ENCODE results near the gene PLTP. TPM values are rescaled to one million over a fixed set of nuclear protein-coding genes. Genes with fewer than 3 reads are reported as not detected.
A peak's percentile ranks its signal among the peaks of the same experiment; 100 is the strongest.

Gene PLTP
- total RNA-seq, 1 donor from 2014 or later: 162 TPM

GRCh38 chr20:45924391-45925261, 12.7 kb upstream of the PLTP start:
- Histone ChIP-seq H3K9ac (ENCODE audit: low read length) (no peak overlapping the region), H4K20me1 (ENCODE audit: insufficient read depth, low read length) (no peaks in the 10 kb centered on the region), H3K36me3 (ENCODE audit: insufficient read depth, low read length) (no peaks in the 10 kb centered on the region), H3K79me2 (ENCODE audit: insufficient read depth, low read length) (no peaks in the 10 kb centered on the region), H2AFZ (ENCODE audit: low read depth, low read length) (no peak overlapping the region), H3K9me3 (ENCODE audit: insufficient read depth, low read depth, low read length) (no peaks in the 10 kb centered on the region), H3K27me3 (ENCODE audit: insufficient read depth, low read length) (no peaks in the 10 kb centered on the region), H3K4me3 (ENCODE audit: insufficient read depth, low read depth, low read length) (no peak overlapping the region), H3K4me1 (ENCODE audit: insufficient read depth, low read length) (peaks cover 9% of the 10 kb centered on the region), H3K27ac (ENCODE audit: low read depth, low read length) (no peak overlapping the region), H3K4me2 (ENCODE audit: low read length) (no peak overlapping the region)
- no peak for TF ChIP-seq EZH2 (IDR thresholded peaks at IDR 0.05; ENCODE audit: insufficient read depth, low read length)
- TF ChIP-seq CTCF (IDR thresholded peaks at IDR 0.05; ENCODE audit: insufficient read depth, low read depth, low read length): no peak
- Mint-ChIP-seq H3K9me3 (ENCODE audit: unreplicated experiment) (no peaks in the 10 kb centered on the region), H3K4me3 (ENCODE audit: unreplicated experiment) (no peak overlapping the region), H3K36me3 (ENCODE audit: low read depth, unreplicated experiment) (peaks cover 3% of the 10 kb centered on the region), H3K27ac (ENCODE audit: unreplicated experiment) (peak overlapping the region; percentile 92), H3K27me3 (ENCODE audit: low read depth, unreplicated experiment) (peaks cover 2% of the 10 kb centered on the region), H3K4me1 (ENCODE audit: low read depth, unreplicated experiment) (peaks cover 11% of the 10 kb centered on the region)
- FAIRE-seq: no peak
- no peak for DNase-seq (ENCODE audit: low read depth)

DNA sequence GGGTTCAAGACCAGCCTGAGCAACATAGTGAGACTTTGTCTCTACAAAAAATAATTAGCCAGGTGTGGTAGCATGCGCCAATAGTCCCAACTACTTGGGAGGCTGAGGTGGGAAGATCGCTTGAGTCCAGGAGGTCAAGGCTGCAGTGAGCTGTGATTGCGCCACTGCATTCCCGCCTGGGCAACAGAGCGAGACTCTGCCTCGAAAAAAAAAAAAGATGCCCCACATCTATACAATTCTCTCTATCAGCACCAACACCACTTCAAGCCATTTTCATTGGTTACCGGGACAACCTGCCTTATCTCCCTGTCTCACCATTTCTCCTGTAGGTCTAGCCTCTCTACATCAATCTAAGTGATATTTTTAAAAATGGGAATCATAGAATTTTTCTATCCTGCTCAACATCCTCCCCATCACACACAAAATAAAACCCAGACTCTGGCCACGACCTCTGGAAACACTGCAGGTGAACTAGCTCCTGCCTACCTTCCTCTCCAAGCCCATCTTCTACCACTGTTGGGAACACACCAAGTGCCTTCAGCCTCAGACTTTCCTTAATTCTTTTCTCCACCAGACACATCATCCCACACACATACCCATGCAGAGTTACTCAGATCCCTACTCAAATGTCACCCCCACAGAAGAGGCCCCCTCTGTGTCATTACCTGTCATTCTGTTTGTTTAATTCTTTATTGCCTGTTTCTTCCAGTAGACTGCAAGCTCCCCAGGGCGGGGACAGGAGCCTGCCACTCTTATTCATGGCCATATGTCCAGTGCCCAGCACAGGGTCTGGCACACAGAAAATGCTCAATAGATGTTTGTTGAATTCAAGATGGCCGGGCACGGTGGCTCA, 9.6 kb upstream of the PLTP start:
- Mint-ChIP-seq H3K36me3 (ENCODE audit: low read depth, unreplicated experiment) (peaks cover 3% of the 10 kb centered on the region), H3K9me3 (ENCODE audit: unreplicated experiment) (no peaks in the 10 kb centered on the region), H3K4me1 (ENCODE audit: low read depth, unreplicated experiment) (peaks cover 11% of the 10 kb centered on the region), H3K4me3 (ENCODE audit: unreplicated experiment) (no peak overlapping the region), H3K27me3 (ENCODE audit: low read depth, unreplicated experiment) (peaks cover 2% of the 10 kb centered on the region), H3K27ac (ENCODE audit: unreplicated experiment) (no peak overlapping the region)
- H3K36me3 ChIP-seq (ENCODE audit: insufficient read depth, low read length): no peaks in the 10 kb centered on the region
- no peak overlapping the region for H3K4me3 ChIP-seq (ENCODE audit: insufficient read depth, low read depth, low read length)
- FAIRE-seq: no peak
- H4K20me1 ChIP-seq (ENCODE audit: insufficient read depth, low read length): no peaks in the 10 kb centered on the region
- H3K4me1 ChIP-seq (ENCODE audit: insufficient read depth, low read length): peaks cover 21% of the 10 kb centered on the region
- no peaks in the 10 kb centered on the region for H3K9me3 ChIP-seq (ENCODE audit: insufficient read depth, low read depth, low read length)
- H3K9ac ChIP-seq (ENCODE audit: low read length): no peak overlapping the region
- H3K27ac ChIP-seq (ENCODE audit: low read depth, low read length): no peak overlapping the region
- no peaks in the 10 kb centered on the region for H3K27me3 ChIP-seq (ENCODE audit: insufficient read depth, low read length)
- no peak overlapping the region for H3K4me2 ChIP-seq (ENCODE audit: low read length)
- no peak overlapping the region for H2AFZ ChIP-seq (ENCODE audit: low read depth, low read length)
- H3K79me2 ChIP-seq (ENCODE audit: insufficient read depth, low read length): no peaks in the 10 kb centered on the region
- DNase-seq (ENCODE audit: low read depth): no peak
- TF ChIP-seq EZH2 (IDR thresholded peaks at IDR 0.05; ENCODE audit: insufficient read depth, low read length) (no peak), CTCF (IDR thresholded peaks at IDR 0.05; ENCODE audit: insufficient read depth, low read depth, low read length) (no peak)

Measured in astrocyte (in vitro differentiated cells and primary cell).